ENCODE data around the gene KDM2B.

DNA sequence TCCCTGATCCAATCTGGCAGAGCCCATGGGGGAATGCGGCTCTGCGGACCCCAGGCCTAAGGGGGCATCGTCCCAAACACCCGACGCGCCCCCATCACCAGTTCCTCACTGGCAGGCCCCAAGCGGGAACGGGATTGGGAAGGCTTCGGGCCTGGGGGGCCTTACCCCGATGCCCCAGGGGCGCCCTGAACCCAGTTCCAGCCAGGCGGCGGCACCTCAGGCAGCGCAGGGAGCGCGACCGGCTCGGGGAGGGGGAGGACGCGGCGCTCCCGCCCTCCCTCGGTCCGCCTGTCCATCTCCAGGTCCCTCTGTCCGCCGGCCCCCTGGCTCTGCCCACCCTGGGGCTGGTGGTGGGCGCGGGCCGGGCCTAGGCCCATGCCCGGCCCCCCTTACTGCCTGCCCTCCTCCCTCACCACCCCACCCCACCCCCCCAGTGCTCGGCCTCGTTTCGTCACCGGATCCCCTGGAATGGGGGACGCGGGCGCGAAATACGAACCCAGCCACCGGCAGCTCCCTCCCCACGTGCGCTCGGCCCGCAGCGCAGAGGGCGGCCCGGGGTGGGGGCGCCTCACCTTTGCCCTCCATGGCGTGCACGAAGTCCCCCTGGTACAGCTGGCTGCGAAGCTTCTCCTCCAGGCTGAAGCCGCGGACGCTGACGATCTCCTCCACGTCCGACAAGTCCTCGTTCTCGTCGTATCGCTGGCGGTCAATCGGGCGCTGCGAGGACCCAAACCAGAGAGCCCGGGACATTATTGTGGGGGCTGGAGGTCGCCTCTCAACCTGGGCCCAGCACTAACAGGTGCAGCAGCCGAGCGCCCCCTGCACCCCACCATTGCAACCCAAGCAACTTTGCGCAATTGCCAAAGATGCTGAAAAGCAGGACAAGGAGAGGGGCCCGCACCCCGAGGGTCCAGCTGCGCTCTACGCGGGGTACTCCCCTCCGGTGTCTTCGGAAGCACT is 2.3 kb downstream of the KDM2B start:
- TF ChIP-seq, protein P1, sequence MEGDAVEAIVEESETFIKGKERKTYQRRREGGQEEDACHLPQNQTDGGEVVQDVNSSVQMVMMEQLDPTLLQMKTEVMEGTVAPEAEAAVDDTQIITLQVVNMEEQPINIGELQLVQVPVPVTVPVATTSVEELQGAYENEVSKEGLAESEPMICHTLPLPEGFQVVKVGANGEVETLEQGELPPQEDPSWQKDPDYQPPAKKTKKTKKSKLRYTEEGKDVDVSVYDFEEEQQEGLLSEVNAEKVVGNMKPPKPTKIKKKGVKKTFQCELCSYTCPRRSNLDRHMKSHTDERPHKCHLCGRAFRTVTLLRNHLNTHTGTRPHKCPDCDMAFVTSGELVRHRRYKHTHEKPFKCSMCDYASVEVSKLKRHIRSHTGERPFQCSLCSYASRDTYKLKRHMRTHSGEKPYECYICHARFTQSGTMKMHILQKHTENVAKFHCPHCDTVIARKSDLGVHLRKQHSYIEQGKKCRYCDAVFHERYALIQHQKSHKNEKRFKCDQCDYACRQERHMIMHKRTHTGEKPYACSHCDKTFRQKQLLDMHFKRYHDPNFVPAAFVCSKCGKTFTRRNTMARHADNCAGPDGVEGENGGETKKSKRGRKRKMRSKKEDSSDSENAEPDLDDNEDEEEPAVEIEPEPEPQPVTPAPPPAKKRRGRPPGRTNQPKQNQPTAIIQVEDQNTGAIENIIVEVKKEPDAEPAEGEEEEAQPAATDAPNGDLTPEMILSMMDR (IDR thresholded peaks at IDR 0.05), result no peak
- no peak for TF ChIP-seq POLR2A (IDR thresholded peaks at IDR 0.05)

Measured in vagina (tissue), 2 donors.